Mesendoderm (in vitro differentiated cells): ENCODE results near the gene FHIP1A.

Experiments
- DNase-seq: peaks from one replicate; pipeline ENCODE4 v3.0.0; 2013
- H2AK5ac ChIP-seq: 2 replicates; pipeline ENCODE4 v1.6.1; 2013; ENCODE audit warnings: low read length, inconsistent platforms
- H2BK120ac ChIP-seq: 2 replicates; pipeline ENCODE4 v1.6.1; 2013; ENCODE audit warnings: low read depth, mild to moderate bottlenecking, low read length, moderate library complexity, mixed read lengths
- H2BK15ac ChIP-seq: replicated peaks from 2 replicates; pipeline ENCODE4 v1.6.1; 2013; ENCODE audit warnings: low read depth, mild to moderate bottlenecking, moderate library complexity
- H2BK5ac ChIP-seq: 2 replicates; pipeline ENCODE4 v1.6.1; 2013; ENCODE audit warnings: low read length, inconsistent platforms
- H3K18ac ChIP-seq: 2 replicates; pipeline ENCODE4 v1.6.1; 2013; ENCODE audit warnings: mild to moderate bottlenecking, low read length, mixed read lengths
- H3K23ac ChIP-seq: one replicate; pipeline ENCODE4 v1.6.1; 2013; ENCODE audit warnings: low read length
- H3K27ac ChIP-seq: 2 replicates; pipeline ENCODE4 v1.5.1; 2013; ENCODE audit warnings: low read depth, mild to moderate bottlenecking, inconsistent platforms, low read length, moderate library complexity
- H3K27me3 ChIP-seq: 2 replicates; pipeline ENCODE4 v1.6.1; 2013; ENCODE audit warnings: low read length, control low read depth, mild to moderate bottlenecking, inconsistent platforms; ENCODE audit not compliant: insufficient read depth, poor library complexity
- H3K36me3 ChIP-seq: 2 replicates; pipeline ENCODE4 v1.6.1; 2013; ENCODE audit warnings: low read length, inconsistent platforms; ENCODE audit not compliant: control insufficient read depth, insufficient read depth
- H3K4ac ChIP-seq: one replicate; pipeline ENCODE4 v1.6.1; 2013; ENCODE audit warnings: low read depth, mild to moderate bottlenecking, low read length, moderate library complexity
- H3K4me1 ChIP-seq: 2 replicates; pipeline ENCODE4 v1.6.1; 2013; ENCODE audit warnings: low read depth, low read length, inconsistent platforms; ENCODE audit not compliant: control insufficient read depth
- H3K4me2 ChIP-seq: 2 replicates; pipeline ENCODE4 v1.6.1; 2013; ENCODE audit warnings: low read length
- H3K4me3 ChIP-seq: 2 replicates; pipeline ENCODE4 v1.5.1; 2013; ENCODE audit warnings: mild to moderate bottlenecking, low read length
- H3K56ac ChIP-seq: one replicate; pipeline ENCODE4 v1.6.1; 2013; ENCODE audit warnings: low read length
- H3K79me1 ChIP-seq: 2 replicates; pipeline ENCODE4 v1.6.1; 2013; ENCODE audit warnings: low read length, inconsistent platforms
- H3K79me2 ChIP-seq: 2 replicates; pipeline ENCODE4 v1.6.1; 2013; ENCODE audit warnings: mild to moderate bottlenecking, low read length; ENCODE audit not compliant: control insufficient read depth, insufficient read depth
- H3K9ac ChIP-seq: 2 replicates; pipeline ENCODE4 v1.6.1; 2013; ENCODE audit warnings: low read length, inconsistent platforms
- H4K5ac ChIP-seq: one replicate; pipeline ENCODE4 v1.6.1; 2013; ENCODE audit warnings: low read length
- H4K8ac ChIP-seq: one replicate; pipeline ENCODE4 v1.6.1; 2013; ENCODE audit warnings: low read depth, mild to moderate bottlenecking, control low read depth, low read length, moderate library complexity
- WGBS: extraction: QIAGEN DNeasy Blood & Tissue Kit; methylation state at CpG from one replicate; pipeline ENCODE4 v1.1.7; 2013; ENCODE audit warnings: low lambda C conversion rate, missing lambda C conversion rate; ENCODE audit not compliant: insufficient coverage; ENCODE audit errors: extremely low coverage; 5-methylcytosine and 5-hydroxymethylcytosine counted together

The FHIP1A gene

DNA sequence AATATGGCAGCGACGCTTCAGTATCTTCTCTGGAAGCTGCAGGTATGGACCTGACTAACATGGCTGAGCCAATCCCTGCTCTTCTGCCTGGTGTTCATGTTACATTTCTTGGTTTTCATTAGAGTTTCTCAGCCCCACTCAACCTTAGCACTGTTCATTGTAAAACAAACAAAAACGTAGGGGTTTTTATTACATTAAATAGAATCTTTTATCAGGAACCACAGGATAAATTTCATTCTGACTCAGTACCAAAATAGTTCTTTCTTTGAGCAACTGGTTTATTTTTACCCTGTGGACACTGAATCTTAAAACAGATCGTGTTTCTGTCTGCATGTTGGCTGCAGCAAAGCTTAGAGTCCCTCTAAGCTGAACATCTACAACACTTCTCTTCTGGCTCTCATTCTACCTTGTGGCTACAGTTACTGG, 27.1 kb downstream of the FHIP1A start:
- Histone ChIP-seq H2BK5ac (no peak overlapping the region), H3K79me1 (peaks cover 2% of the 10 kb centered on the region), H4K5ac (no peak overlapping the region), H3K4me2 (no peak overlapping the region), H3K23ac (no peak overlapping the region), H2AK5ac (no peak overlapping the region), H4K8ac (no peak overlapping the region), H3K36me3 (no peaks in the 10 kb centered on the region), H3K18ac (no peak overlapping the region), H3K27ac (no peak overlapping the region), H2BK120ac (no peak overlapping the region), H3K79me2 (no peaks in the 10 kb centered on the region), H3K4me3 (no peak overlapping the region), H3K56ac (no peak overlapping the region), H3K4ac (no peak overlapping the region), H2BK15ac (no peak overlapping the region), H3K9ac (no peak overlapping the region), H3K27me3 (no peaks in the 10 kb centered on the region), H3K4me1 (peaks cover 16% of the 10 kb centered on the region)
- no CpG with 5 or more reads among the region's 4 CpGs for WGBS
- DNase-seq: no peak

DNA sequence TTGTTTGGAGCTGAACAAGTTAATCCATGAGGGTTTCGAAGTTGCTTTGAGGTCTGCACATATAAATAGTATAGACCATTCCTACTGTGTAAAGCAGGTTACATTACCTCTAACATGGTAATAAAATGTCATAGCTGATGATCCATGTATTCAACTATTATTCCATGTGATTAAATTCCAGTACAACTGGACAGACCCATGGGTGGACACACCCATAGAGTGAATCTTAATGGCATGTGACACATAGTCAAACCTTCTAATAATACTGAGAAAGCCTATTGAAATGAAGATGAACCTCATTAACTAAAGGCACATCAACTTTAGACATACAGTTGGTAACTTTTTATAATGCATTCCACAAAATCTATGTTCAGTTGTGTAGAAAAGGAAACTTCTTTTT, 28.5 kb downstream of the FHIP1A start:
- Histone ChIP-seq H3K79me2 (no peaks in the 10 kb centered on the region), H3K4me3 (no peak overlapping the region), H3K23ac (no peak overlapping the region), H4K5ac (no peak overlapping the region), H2BK120ac (no peak overlapping the region), H3K27ac (no peak overlapping the region), H3K56ac (no peak overlapping the region), H2BK5ac (no peak overlapping the region), H2BK15ac (no peak overlapping the region), H3K4me1 (peaks cover 11% of the 10 kb centered on the region), H3K36me3 (no peaks in the 10 kb centered on the region), H3K27me3 (no peaks in the 10 kb centered on the region), H4K8ac (no peak overlapping the region), H3K4me2 (no peak overlapping the region), H3K9ac (no peak overlapping the region), H3K18ac (no peak overlapping the region), H3K4ac (no peak overlapping the region), H2AK5ac (no peak overlapping the region), H3K79me1 (peaks cover 2% of the 10 kb centered on the region)
- no peak for DNase-seq
- no CpG with 5 or more reads among the region's 1 CpG for WGBS

DNA sequence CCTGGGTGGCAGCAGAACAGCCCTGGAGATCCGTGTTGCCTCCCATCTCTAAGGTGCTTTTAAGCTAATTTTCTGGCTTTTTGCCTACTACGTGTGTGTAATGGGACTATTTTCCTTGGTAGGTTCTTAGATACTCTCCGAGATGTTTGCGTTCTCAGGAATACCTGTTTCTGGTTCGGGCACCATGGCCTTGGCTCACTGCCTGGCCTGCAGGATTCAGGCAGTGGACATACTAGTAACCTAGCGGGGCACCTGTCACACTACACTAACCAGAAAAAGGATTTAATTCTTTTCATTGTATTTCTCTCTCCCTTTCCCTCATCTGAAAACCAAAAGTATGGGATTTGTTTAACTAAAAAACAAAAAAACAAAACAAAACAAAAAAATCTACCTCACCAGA, 29.2 kb downstream of the FHIP1A start:
- Histone ChIP-seq H2BK15ac (no peak overlapping the region), H3K23ac (no peak overlapping the region), H3K9ac (no peak overlapping the region), H3K4ac (no peak overlapping the region), H3K36me3 (no peaks in the 10 kb centered on the region), H3K4me3 (no peak overlapping the region), H3K79me2 (no peaks in the 10 kb centered on the region), H2BK5ac (no peak overlapping the region), H3K27me3 (no peaks in the 10 kb centered on the region), H4K8ac (no peak overlapping the region), H3K4me2 (no peak overlapping the region), H3K4me1 (peaks cover 4% of the 10 kb centered on the region), H2AK5ac (no peak overlapping the region), H3K56ac (no peak overlapping the region), H3K18ac (peak overlapping the region; percentile 39), H3K79me1 (no peaks in the 10 kb centered on the region), H4K5ac (no peak overlapping the region), H3K27ac (no peak overlapping the region), H2BK120ac (no peak overlapping the region)
- no peak for DNase-seq
- no CpG with 5 or more reads among the region's 6 CpGs for WGBS

DNA sequence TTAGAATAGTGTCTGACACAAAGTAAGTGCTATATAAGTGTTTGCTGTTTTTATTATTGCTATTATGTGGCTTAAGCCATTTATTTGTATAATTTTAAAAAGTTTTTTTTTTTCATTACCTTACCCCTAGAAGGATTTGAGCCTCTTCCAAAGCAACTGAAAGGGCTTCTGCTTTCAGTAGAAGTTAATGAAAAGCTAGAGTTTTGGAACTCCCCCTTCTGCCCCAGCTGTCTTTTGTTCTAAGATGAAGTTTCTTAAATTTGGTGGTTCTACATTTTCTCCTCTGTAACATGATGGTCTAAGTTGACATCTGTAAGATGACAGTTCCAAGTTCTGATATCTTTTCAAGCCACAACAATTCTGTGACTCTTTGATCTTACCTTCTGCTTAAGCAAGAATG, 30.3 kb downstream of the FHIP1A start:
- Histone ChIP-seq H2BK120ac (no peak overlapping the region), H3K79me2 (no peaks in the 10 kb centered on the region), H3K4me2 (no peak overlapping the region), H3K9ac (no peak overlapping the region), H3K4me1 (peaks cover 5% of the 10 kb centered on the region), H3K36me3 (no peaks in the 10 kb centered on the region), H2BK15ac (no peak overlapping the region), H3K56ac (no peak overlapping the region), H2AK5ac (no peak overlapping the region), H4K5ac (no peak overlapping the region), H3K79me1 (no peaks in the 10 kb centered on the region), H4K8ac (no peak overlapping the region), H3K4me3 (no peak overlapping the region), H3K18ac (no peak overlapping the region), H3K27ac (no peak overlapping the region), H3K27me3 (no peaks in the 10 kb centered on the region), H2BK5ac (no peak overlapping the region), H3K4ac (no peak overlapping the region), H3K23ac (no peak overlapping the region)
- no peak for DNase-seq

DNA sequence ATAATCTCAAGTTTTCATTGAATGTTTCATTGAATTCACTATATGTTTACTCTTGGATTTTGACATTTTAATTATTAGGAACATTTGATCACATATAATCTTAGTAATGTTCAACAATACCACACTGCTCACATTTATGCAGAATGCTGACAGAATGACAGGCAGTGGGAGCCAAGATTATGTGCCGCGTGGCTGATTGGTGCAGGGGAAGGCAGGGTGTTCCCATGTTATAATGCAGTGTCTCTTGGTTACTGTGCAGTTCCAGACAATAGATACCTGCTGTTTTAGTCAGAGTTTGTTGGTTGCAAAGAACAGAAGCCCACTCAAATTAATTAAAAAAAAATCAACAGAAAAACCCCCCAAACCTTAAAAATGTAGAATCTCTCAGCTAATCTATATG, 33.0 kb downstream of the FHIP1A start:
- DNase-seq: no peak
- Histone ChIP-seq H3K9ac (no peak overlapping the region), H2BK120ac (no peak overlapping the region), H4K8ac (no peak overlapping the region), H3K4ac (no peak overlapping the region), H3K27ac (no peak overlapping the region), H3K4me3 (no peak overlapping the region), H3K27me3 (no peaks in the 10 kb centered on the region), H2BK15ac (peak overlapping the region; percentile 2), H4K5ac (no peak overlapping the region), H3K79me2 (no peaks in the 10 kb centered on the region), H3K18ac (no peak overlapping the region), H2BK5ac (no peak overlapping the region), H3K79me1 (no peaks in the 10 kb centered on the region), H3K23ac (no peak overlapping the region), H3K36me3 (no peaks in the 10 kb centered on the region), H2AK5ac (no peak overlapping the region), H3K4me2 (no peak overlapping the region), H3K4me1 (peaks cover 5% of the 10 kb centered on the region), H3K56ac (no peak overlapping the region)
- WGBS: no CpG with 5 or more reads among the region's 2 CpGs

DNA sequence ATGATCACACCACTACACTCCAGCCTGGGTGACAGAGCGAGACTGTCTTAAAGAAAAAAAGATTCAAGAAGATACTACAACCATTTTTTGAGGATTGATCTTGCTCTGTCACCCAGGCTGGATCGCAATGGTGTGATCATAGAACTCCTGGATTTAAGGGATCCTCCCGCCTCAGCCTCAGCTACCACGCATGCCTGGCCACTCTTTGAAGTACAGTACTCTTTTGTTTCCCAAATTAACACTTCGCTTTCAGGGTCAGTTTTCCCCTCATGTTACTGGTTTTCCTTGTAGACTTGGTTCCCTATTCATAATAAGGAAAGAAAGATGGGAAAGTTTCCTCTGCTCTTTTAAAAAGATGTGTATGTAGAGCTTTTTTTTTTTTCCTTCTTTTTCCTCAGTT, 34.3 kb downstream of the FHIP1A start:
- H3K36me3 ChIP-seq: no peaks in the 10 kb centered on the region
- H3K18ac ChIP-seq: no peak overlapping the region
- no peak overlapping the region for H2BK5ac ChIP-seq
- H2BK120ac ChIP-seq: no peak overlapping the region
- no CpG with 5 or more reads among the region's 5 CpGs for WGBS
- H3K56ac ChIP-seq: no peak overlapping the region
- no peak overlapping the region for H4K8ac ChIP-seq
- no peak overlapping the region for H3K9ac ChIP-seq
- no peak overlapping the region for H4K5ac ChIP-seq
- no peaks in the 10 kb centered on the region for H3K79me1 ChIP-seq
- H3K4ac ChIP-seq: no peak overlapping the region
- no peak overlapping the region for H3K23ac ChIP-seq
- no peaks in the 10 kb centered on the region for H3K27me3 ChIP-seq
- no peak overlapping the region for H3K27ac ChIP-seq
- H2BK15ac ChIP-seq: no peak overlapping the region
- no peak overlapping the region for H2AK5ac ChIP-seq
- H3K4me1 ChIP-seq: peaks cover 5% of the 10 kb centered on the region
- H3K4me2 ChIP-seq: no peak overlapping the region
- no peak overlapping the region for H3K4me3 ChIP-seq
- no peak for DNase-seq
- no peaks in the 10 kb centered on the region for H3K79me2 ChIP-seq
